Astrocyte of the spinal cord (primary cell): ENCODE measurements around the gene A4GALT.
"Not testable (repeated sequence)": the region's sequence is repeated elsewhere in the genome, so short reads cannot be mapped to it uniquely, and the experiment has no call there.

Experiments used
- DNase-seq: peaks from one replicate; pipeline ENCODE4 v3.0.0; 2011; ENCODE audit warnings: low read depth, low spot score
- H3K4me3 ChIP-seq: 2 replicates; pipeline ENCODE4 v1.5.1; 2011; ENCODE audit warnings: low read depth, mild to moderate bottlenecking, low read length, moderate library complexity
- CTCF ChIP-seq: IDR thresholded peaks from 2 replicates; pipeline ENCODE4 v1.5.1; 2012; ENCODE audit warnings: low read depth, mild to moderate bottlenecking, low read length, inconsistent platforms
- in situ Hi-C: cut with HindIII; loops from 2 replicates; pipeline ENCODE4 v1.10.0; 2017; ENCODE audit warnings: low sequenced_read_pairs

The A4GALT gene

GRCh38 chr22:42764895-42765363 is 44.3 kb upstream of the A4GALT start:
- no peak for TF ChIP-seq CTCF
- in situ Hi-C loops = no loop called here
- no peak overlapping the region for H3K4me3 ChIP-seq
- no peak for DNase-seq

GRCh38 chr22:42763965-42764480 is 43.4 kb upstream of the A4GALT start:
- in situ Hi-C loops = no loop called here

GRCh38 chr22:42760806-42761565 is 40.3 kb upstream of the A4GALT start:
- in situ Hi-C loops = no loop called here
- no peak for TF ChIP-seq CTCF
- no peak overlapping the region for H3K4me3 ChIP-seq
- DNase-seq = no peak

More at GRCh38 chr22:42763965-42764480, 43.4 kb upstream of the A4GALT start:
- H3K4me3 ChIP-seq = no peak overlapping the region
- DNase-seq = no peak
- TF ChIP-seq CTCF = no peak

GRCh38 chr22:42758931-42759629 is 38.4 kb upstream of the A4GALT start:
- no peak for TF ChIP-seq CTCF
- in situ Hi-C loops = no loop called here
- DNase-seq = peak; percentile 72
- no peak overlapping the region for H3K4me3 ChIP-seq

- in situ Hi-C loops, H3K4me3 ChIP-seq: not testable (repeated sequence)
- peak; percentile 64 for DNase-seq
Measured at GRCh38 chr22:42755553-42755952, 34.9 kb upstream of the A4GALT start.

GRCh38 chr22:42755121-42755520 is 34.5 kb upstream of the A4GALT start:
- H3K4me3 ChIP-seq, DNase-seq, in situ Hi-C loops: not testable (repeated sequence)

GRCh38 chr22:42754658-42755057 is 34.0 kb upstream of the A4GALT start:
- DNase-seq = peak; percentile 37
- no peak for TF ChIP-seq CTCF
- no peak overlapping the region for H3K4me3 ChIP-seq
- in situ Hi-C loops = no loop called here
